ENCODE results near the gene ATOSB.

Gene ATOSB

DNA sequence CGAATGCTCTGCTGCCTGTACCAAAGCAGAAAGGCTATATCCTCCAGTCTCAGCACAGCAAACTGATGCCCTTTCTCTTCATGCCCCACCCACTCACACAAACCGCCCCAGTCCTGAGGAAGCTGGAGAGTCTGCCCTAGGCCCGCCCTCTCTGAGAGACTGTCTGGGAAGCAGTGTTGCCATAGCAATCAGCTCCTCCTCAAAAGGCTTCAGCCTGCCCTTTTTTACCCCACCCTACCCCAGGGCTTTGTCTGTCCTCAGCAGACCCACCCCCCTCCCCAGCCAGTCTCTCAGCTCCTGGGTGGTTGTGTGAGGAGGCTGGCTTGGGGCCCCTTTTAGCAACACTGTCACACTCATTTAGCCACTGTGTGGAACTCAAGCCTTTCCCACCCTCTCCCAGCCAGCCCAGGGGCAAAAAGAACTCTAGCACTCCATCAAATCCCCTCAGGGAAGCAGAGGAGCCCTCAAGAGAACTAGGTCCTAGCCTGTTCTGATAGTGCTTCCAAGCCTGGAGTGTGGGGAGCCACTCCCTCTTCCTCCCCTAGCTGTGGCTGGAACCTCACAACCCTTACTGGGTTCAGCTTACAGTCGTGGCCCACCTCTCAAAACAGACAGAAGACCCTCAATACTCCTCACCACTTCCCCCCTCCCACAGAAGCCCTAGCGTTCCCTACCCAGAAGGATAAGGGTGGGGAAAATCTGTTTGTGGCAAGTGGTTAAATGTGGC is 1.4 kb downstream of the ATOSB start:
- DNase-seq (ENCODE audit: low read depth) = no peak

DNA sequence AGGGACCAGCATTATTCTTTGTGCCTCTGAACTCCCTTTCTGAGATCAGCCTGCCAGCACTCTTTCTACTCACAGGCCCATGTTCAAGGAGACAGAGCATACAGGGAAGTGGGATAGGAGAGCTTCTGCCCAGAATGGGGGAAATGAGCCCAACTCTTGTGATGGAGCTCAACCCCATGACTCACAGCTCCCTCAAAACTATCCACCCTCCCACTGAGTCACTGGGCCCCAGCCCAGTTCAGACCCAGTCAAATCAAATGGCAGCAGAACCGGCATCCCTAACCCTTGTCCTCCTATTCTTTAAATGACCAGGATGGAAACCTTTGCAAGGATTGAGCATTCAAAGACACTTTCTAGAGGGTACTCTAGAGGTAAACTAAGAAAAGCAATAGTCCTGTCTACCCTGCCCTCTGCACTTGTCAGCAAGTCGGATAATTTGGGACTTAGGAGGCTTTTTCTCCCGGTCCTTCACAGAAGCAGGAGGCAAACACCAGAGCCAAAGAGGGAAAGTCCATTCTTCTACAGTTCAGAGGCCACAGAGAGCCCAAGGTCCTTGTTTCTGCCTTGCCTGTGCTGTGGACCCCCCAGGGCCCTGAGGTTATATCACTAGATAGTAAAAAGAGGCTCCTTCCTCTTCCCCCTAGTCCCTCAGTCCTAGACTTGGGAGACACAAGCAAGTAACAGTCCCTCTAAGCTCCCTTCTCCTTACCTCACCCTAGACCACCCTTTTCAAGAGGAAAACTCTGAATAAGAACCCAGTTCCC is 3.2 kb downstream of the ATOSB start:
- no peak for DNase-seq (ENCODE audit: low read depth)

GRCh38 chr9:35111001-35111933 is 4.4 kb downstream of the ATOSB start:
- DNase-seq (ENCODE audit: low read depth) = peak; percentile 91

DNA sequence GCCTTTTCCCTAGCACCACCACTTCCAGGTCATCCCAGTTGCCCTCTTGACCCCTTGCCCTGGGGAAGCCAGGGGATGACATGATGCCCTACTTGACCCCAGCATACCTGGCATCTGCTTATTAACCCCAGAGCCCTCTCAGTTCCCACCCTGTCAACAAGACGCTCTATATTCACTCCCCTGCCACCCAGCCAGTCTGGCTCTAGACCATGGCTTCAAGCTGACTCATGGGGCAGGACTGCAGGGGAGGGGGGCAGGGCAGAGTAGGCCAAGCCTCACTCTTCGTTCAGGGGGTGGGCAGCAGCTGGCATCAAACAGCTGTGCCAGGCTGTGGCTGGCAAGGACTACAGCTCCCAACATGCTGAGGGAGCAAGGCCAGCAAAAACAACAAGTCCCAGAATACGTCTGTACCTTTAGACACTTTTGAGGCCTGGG is 5.3 kb downstream of the ATOSB start:
- DNase-seq (ENCODE audit: low read depth) = no peak

DNA sequence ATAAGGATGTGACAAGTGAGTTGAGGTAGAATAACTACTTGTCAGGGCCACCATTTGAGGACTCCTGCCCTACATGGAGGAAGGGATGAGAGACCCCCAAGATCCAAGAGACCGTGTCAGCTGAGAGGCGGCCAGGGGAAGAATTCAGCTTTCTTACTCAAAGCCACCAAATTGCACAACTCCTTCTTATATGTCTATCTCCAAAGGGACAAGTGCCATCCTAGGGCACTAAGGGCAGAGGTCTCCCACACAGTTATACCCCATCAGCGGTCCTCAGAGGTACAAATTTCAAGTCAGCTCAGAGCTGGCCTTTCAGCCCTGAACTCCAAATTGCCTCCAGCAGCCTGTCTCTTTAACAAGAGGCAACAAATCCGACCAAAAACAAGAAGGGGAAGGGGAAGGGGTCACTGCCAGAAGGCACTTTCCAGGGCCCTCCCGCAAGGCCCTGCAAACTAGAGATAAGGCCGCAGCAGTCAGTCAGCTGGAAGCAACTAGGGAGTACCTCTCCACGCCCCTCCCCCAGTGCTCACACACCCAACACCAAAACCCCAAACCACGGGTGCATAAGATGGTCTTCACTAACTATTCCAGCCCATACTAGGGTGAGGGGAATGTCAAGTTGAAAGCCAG is 6.6 kb downstream of the ATOSB start:
- no peak for DNase-seq (ENCODE audit: low read depth)

GRCh38 chr9:35108461-35108860 is 7.2 kb downstream of the ATOSB start:
- no peak for DNase-seq (ENCODE audit: low read depth)

- DNase-seq (ENCODE audit: low read depth) = no peak
Measured at GRCh38 chr9:35107297-35108290, 8.1 kb downstream of the ATOSB start.

DNA sequence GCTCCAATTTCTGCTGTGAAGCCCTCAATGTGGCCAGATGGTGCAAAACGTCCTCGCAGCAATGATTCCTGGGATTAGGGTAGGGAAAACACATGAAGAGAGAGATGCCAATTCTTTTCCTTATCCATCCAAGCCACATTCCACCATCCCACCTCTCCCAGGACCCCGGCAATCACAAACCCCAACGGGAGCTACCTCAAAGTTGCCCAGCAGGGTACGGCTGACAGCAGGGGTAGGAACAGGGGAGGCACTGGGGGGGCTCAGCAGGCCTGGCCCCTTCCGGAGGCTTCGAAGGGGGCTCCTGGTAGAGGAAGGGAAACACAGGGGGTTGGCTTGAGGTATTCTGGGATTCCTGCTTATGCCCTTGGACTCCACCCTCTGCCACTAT is 9.3 kb downstream of the ATOSB start:
- no peak for DNase-seq (ENCODE audit: low read depth)

DNA sequence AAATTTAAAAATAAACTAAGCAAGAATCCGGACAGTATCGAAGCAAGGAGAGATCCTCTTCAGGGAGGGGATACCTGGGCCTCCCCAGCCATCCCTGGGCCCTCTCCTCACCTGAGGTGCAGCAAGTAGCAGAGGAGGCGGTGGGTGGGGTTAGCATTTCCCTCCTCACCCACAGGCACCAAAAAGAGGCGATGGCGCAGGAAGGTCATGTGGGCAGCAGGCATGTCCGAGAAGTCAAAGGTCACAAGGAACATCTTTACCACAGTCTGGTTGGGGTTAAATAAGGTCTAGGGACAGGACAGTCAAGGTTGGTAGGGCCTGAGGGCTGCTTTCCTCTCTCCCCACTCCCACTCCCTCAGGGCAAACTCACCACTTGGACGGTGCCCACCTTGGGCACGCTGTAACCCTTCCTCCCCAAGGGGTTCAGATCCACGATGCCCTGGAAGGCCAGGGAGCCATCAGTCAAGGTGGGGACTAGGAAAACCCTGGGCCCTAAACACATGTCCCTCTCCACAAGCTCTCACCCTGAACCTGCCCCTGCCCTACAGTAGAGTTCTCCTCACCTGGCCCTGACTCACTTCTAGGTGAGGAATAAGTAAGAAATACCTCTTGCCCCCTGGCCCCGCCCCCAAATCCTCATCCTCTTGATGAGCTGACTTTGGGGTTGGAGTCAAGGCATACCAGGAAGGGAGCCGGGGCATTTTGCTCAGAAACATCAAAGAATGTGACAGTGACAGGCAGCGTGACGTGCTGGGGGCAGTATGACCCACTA is 9.9 kb downstream of the ATOSB start:
- DNase-seq (ENCODE audit: low read depth) = no peak

DNA sequence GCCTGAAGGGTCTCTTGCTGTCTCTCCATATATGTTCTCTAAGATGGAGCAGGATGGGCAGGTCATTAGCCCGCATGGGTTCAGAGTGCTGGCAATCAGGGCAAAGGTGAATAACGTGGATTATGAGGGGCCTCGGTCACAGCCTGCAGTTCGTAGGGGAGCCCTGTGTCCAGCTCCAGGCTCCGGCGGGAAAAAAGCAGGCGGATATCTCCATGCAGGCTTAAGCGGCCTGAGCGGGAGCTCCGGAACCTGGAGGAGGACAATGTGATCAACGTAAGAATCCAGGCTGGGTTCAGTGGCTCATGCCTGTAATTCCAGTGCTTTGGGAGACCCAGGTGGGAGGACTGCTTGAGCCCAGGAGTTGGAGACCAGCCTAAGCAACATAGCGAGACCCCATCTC is 10.5 kb downstream of the ATOSB start:
- no peak for DNase-seq (ENCODE audit: low read depth)

GRCh38 chr9:35104586-35104985 is 11.1 kb downstream of the ATOSB start:
- no peak for DNase-seq (ENCODE audit: low read depth)

DNA sequence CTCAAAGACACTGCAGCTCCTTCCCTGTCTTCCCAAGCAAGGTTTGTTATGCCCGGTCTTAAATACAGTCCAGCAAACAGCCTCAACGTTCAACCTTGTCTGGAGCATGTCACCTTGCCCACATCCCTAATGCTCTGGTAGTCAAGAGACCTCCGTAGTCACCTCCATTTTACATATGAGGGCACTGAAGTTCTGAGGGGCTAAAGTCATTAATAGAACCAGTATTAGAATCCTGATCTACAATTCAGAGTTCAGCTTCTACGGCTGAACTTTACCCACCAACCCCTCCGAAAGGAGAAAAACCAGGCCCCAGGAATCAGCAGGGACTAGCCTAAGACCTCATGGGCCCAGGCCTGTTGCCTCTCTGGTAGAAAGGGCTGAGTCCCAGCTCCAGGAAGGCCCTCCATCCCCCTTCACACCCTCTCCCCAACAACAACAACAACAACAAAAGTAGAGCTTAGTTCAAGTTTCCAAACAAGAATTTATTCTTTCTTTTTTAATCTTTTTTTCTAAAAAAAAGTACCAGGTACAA is 11.9 kb downstream of the ATOSB start:
- no peak for DNase-seq (ENCODE audit: low read depth)

DNA sequence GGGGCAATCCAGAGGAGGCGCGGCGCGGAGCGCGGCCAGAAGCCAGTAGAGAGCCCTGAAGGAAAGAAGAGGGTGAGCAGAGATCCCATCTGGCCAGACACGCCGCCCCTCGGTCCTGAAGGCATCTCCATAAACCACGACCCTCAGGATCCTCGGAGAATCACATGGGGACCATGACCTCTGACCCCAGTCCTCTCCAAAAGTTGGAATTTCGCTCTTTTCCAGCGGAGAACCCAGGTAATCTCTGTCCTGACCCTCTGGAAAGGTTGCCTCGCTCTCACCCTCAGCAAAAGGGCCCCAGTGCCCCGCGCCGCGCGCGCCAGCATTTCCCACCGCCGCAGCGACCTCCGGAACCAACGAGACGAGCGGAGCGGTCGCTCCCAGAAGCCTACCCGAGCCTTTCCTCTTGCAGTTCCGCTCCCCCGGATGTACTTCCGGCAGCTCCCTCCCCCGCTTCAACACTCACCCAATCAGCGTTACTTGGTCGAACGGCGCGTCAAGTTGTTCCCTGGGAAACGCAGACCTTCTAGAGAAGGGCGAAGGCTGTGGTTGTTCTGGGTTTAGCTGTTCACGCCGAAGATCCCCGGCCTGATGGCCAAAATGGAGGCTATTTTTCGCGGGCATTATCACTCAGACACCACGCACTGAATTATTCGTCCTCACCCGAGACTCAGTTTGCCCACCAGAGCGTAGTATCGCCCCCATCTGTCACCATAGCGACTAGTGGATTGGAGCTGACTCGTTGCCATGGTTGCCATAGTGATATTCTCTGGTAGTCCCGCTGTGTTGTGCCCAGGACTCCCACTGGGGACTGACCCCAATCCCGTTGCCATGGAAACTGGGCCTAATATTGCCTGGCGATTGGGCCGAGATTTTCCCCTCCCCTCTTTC is 12.6 kb downstream of the ATOSB start, which contains the start of gene STOML2:
STOML2 (minus strand) TSS at position 363 of the 891 bp plus-strand sequence; CDS start at position 326, 37 bp downstream.
- peak; percentile 87 for DNase-seq (ENCODE audit: low read depth)

- no peak for DNase-seq (ENCODE audit: low read depth)
Measured at GRCh38 chr9:35102465-35102768, 13.2 kb downstream of the ATOSB start.

- DNase-seq (ENCODE audit: low read depth) = no peak
Measured at GRCh38 chr9:35097573-35097972, 18.1 kb downstream of the ATOSB start.

DNA sequence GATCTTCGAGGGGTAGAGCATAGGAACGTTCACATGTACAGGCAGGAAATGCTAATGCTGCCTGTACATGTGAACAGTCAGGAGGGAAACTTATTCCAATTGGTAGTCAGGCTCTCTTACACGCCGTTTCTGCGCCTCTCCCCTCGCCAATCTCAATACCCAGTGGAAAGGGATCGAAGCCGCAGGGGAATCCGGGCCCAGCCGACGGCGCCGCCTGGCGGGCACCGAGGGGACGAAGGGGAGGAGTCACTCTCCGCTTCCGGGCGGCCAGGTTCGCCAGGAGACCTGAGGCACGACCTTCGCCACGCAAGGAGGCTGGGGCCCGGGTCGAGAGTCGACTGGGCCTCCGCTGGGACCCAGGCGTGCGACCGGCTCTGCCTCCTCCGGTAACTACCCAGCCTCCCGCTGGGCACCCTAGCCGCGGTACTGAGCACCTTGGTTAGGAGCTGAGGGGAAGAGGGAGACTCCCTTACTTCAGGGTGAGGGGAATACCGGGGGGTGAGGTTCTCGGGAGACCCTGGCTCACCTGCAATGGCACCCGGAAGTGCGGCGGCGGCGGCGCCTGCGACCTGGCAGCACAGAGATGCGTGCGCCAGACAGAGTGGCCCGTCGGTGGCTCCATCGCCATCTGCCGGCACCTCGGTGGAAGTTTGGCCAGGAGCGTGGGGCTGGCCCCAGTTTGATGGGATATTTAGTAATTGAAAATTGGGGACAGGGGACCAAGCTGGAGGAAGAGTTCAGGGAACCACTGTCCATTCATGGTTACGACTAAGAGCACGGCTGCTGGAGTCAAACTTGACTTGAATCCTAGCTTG is 19.4 kb downstream of the ATOSB start, which contains the start of gene PIGO:
PIGO (minus strand) TSS at position 557 of the 815 bp plus-strand sequence. CDS start 1,026 bp downstream, outside the sequence.
- DNase-seq (ENCODE audit: low read depth) = peak; percentile 78

GRCh38 chr9:35091536-35091935 is 24.1 kb downstream of the ATOSB start:
- DNase-seq (ENCODE audit: low read depth) = no peak

- DNase-seq (ENCODE audit: low read depth) = no peak
Measured at GRCh38 chr9:35089434-35089833, 26.2 kb downstream of the ATOSB start.
